HG03571 (cell line): Measurements from ENCODE around the gene IGFBP6.

Source experiments
- ATAC-seq: cut with Tn5 transposase; IDR thresholded peaks from one replicate; pipeline ENCODE4 v1.9.1; 2021; ENCODE audit not compliant: unreplicated experiment

Gene IGFBP6

DNA sequence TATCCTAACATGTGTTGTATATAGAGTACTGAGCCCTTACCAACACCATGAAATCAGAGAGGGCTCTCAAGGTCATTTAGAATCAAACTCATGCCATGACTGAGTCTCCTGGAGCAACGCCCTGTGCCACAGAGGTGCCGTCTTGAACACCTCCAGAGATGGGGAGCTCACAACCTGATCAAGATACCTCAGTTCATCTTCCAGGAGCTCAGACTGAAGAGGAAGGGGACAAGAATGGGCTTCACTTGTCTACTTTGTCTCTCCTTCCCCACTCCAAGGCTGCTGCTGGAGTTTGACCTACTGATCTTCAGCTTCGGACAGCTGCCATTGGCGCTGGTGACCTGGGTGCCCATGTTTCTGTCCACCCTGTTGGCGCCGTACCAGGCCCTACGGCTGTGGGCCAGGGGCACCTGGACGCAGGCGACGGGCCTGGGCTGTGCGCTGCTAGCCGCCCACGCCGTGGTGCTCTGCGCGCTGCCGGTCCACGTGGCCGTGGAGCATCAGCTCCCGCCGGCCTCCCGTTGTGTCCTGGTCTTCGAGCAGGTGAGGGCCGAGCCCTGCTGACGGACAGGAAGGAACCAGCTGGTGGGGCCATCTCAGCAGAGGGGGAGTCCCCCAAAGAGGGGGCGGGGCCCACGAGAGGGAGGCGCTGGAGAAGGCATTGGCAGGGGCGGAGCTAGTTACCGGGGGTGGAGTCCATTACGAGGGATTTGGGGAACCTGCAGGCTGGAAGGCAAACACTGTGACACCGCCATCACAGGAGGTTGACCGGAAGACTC lies 17.8 kb downstream of the IGFBP6 start:
- no peak for ATAC-seq

GRCh38 chr12:53115891-53116648 lies 18.6 kb downstream of the IGFBP6 start:
- no peak for ATAC-seq

DNA sequence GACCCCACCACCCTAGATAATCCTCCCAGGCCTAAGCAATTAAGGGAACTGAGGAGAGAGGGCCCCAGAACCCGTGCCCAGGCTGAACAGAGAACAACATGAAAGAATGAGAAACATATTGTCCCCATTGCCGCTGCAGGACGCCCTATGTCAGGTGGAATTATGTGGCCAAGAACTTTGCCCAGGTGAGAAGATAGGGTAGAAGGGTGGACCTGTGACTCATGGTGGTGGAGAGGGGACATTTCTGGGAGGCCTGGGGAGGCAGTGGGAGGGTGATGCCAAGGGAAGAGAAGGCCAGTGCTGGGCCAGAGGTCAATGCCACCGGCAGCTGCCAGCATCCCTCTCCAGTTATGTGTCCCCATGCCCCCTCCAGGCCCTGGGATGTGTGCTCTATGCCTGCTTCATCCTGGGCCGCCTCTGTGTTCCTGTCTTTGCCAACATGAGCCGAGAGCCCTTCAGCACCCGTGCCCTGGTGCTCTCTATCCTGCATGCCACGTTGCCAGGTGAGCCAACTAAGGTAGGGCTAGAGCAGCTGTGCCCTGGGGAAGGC lies 21.4 kb downstream of the IGFBP6 start:
- no peak for ATAC-seq

DNA sequence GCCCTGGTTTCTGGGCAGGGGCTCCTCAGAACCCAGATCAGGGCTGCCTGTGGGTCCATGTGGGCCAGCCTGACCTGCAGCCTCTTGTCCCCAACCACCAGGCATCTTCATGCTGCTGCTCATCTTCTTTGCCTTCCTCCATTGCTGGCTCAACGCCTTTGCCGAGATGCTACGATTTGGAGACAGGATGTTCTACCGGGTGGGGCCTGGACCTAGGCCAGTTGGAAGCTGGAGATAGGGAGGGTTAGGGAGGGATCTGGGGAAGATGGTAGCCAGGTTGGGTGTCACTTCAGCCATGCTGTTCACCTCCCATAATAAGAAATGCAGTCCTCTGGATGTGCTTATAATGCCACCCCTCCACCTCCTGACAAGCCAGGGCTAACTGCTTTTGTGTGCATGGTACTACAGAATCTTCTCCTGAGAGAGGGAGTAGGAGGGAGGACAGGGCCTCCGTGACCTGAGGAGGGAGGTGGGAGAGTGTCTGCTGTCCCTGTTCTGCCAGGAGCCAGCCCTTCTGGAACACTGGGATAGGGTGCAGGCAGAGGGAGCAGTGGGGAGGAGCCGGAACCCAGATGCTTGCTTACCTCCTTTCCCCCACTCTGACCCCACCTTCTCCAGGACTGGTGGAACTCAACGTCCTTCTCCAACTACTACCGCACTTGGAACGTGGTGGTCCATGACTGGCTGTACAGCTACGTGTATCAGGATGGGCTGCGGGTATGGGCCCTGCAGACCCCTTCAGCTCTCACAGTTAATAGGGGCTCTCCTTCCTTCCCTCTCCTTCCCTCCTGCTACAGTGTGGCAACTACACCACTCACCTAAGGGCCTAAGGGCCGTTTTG lies 23.4 kb downstream of the IGFBP6 start:
- ATAC-seq: no peak

DNA sequence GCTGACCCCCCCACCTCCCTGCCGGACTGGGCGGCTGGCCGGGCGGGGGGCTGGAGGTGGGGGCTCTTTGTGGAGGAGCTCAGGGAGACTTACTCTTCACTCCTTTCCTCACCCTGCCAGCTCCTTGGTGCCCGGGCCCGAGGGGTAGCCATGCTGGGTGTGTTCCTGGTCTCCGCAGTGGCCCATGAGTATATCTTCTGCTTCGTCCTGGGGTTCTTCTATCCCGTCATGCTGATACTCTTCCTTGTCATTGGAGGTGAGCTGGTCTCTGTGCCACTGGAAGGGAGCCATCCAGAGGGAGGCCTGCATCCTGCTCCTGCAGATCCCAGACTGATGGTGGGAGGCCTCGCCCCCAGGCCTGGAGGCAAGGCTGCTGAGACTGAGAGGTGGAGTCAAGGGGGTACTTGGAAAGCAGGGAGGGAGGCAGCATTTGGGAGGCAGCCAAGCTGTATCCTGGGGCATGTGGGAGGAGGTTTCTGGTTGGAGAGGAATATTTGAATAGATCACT lies 25.5 kb downstream of the IGFBP6 start:
- no peak for ATAC-seq

DNA sequence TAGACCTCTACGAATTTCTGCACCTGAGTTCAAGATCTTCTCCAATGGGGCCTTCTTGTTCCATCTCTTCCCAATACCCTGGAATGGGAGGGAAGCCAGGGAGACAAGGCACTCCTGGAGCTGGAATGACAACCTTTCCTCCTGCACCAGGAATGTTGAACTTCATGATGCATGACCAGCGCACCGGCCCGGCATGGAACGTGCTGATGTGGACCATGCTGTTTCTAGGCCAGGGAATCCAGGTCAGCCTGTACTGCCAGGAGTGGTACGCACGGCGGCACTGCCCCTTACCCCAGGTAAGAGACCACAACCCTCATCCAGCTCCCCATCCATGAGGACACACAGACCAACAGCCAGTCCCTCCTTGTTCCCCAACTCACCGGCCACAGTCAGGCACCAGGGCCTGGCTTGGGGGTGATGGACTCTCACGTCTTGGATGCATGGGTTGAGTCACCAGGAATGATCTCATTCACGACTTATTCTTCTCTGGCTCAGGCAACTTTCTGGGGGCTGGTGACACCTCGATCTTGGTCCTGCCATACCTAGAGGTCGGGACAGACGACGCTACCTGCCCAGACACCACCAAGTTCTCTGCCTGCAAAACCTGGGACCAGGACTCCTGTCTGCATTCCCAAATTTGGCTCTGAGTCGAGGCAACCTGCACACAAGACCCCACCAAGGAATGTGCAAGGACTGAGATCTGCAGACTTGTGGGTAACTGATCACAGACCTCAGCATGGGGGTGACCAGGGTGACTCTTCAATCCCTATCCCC lies 26.3 kb downstream of the IGFBP6 start:
- no peak for ATAC-seq

DNA sequence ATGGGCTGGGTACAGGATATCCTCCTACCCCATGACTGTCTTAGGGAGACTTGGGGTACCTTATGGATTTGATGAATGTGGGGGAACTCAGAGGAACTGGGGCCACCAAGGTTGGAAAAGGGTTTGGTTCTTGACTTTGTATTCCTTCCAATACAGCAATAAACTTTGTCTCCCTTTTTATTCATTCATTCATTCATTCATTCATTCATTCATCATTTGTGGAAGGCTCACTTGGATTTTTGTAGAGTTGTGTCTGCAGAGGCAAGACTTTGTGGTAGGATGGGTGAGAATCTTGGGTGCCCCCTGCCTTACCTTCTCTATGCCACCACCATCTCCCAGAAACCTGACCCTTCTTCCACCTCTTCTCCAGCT lies 26.9 kb downstream of the IGFBP6 start:
- no peak for ATAC-seq

DNA sequence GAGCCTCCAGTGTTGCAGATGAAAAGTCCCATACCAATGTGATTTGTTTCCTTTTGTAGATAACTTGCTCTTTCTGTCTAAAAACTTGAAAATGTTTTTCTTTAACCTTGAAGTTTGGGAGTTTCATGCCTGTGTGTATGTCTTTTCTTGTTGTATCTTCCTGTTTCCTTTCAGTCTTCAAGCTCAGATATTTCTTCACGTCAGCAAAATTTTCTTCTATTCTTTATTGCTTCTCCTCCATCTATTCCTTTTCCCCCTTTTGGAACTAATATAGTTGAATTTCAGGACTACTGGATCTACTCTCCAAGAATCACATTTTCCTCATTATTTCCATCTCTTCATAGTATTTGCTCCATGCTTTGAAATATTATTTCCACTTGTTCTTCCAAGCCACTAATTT lies 29.7 kb downstream of the IGFBP6 start:
- ATAC-seq: no peak

DNA sequence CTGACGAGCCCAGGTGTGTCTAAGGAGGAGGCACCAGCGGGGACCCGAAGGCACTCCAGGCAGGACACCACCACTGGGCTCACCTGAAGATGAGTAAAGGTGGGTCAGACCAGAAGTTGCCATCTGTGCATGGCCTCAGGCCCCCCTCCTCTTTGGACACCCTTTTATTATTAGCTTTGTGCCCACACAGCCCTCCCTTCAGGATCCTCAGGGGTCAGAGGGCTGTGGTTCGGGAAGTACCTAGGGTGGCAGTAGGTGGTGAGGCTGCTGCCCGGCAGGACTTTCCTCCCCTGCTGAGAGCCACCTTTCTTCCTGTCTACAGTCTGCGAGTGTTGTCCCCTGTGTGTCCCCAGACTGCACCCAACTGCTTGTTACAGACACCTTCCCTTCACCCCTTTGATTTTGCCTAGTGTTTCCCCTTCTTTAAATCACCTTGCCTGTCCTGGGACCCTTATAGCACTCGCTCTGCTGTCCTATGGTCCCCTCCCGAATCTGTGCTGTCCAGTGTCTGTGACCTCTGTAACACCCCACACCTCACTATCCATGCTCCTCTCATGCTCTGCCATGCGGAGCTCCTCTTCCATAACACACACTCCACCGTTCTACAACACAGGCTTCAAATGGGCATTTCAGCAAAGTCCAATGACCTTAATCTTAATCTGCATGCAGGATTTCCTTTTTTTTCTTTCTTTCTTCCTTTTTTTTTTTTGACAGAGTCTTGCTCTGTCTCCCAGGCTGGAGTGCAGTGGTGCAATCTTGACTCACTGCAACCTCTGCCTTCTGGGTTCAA lies 31.5 kb downstream of the IGFBP6 start:
- no peak for ATAC-seq

- ATAC-seq: no peak
These were observed 34.4 kb downstream of the IGFBP6 start for GRCh38 chr12:53131844-53132243.

- ATAC-seq: no peak
These were observed 36.3 kb downstream of the IGFBP6 start for GRCh38 chr12:53133722-53134121.

DNA sequence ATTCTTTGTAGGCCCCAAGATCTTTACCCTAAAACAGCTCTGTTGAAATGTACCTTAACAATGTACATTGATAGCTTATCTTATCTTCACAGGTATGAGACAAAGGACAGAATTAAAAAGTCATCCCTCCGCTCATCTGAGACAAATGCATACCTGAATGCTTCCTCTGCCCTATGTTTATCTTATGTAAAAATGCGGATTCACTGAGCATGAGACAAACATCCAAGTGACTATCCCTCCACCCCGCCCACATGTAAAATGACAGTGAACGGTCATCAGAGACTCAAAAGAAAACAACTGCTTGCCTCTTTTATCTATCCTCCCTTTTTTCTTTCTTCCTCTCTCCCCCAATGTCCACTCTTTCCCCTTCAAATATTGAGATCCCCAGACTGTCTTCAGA lies 45.9 kb downstream of the IGFBP6 start:
- no peak for ATAC-seq

DNA sequence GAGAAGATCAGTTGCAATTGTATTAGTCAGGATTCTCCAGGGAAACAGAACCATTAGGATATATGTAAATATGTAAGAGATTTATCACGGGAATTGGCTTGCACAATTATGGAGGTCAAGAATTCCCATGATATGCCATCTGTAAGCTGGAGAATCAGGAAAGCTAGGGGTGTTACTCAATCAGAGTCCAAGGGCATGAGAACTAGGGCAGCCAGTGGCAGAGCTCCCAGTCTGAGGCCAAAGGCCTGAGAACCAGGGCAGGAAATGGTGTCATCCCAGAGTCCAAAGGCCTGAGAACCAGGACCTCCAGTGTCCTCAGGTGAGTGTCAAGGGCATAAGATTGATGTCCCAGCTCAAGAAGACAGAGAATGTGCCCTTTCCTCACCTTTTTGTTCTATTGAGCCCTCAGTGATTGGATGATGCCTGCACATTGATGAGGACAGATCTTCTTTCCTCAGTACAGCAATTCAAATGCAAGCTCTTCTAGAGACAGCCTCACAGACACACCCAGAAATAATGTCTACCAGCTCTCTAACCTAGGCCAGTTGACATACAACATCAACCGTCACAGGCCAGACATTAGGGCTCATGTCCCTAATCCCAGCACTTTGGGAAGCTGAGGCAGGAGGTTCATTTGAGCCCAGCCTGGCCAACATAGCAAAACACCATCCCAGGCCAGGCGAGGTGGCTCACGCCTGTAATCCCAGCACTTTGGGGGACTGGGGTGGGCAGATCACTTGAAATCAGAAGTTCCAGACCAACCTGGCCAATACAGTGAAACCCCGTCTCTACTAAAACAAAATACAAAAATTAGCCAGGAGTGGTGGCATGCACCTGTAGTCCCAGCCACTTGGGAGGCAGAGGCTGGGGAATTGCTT lies 48.2 kb downstream of the IGFBP6 start:
- ATAC-seq: no peak

DNA sequence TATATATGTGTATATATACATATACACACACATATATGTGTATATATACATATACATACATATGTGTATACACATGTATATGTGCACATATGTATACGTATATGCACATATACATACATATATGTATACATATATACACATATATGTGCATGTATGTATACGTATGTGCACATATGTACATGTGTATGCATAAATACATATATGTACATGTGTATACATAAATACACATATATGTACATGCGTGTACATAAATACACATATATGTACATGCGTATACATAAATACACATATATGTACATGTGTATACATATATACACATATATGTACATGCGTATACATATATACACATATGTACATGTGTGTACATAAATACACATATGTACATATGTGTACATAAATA lies 49.7 kb downstream of the IGFBP6 start:
- ATAC-seq: no peak

GRCh38 chr12:53147653-53148052 lies 50.2 kb downstream of the IGFBP6 start:
- no peak for ATAC-seq

- ATAC-seq: no peak
These were observed 53.6 kb downstream of the IGFBP6 start for GRCh38 chr12:53151039-53151438.
